Measurements from ENCODE around the gene PITPNM1. TPM values are rescaled to one million over a fixed set of nuclear protein-coding genes. Genes with fewer than 3 reads are reported as not detected.
A peak's percentile ranks its signal among the peaks of the same experiment; 100 is the strongest.

Gene PITPNM1
- total and polyA plus RNA-seq, 9 donors: 3.1 to 77.2 (median 6.1) TPM

GRCh38 chr11:67464411-67465188, 40.6 kb downstream of the PITPNM1 start:
- Histone ChIP-seq H3K27me3 (no peaks in the 10 kb centered on the region), H3K27ac (peak overlapping the region; percentile 63 to 78), H3K36me3 (no peaks in the 10 kb centered on the region), H3K9me3 (no peaks in the 10 kb centered on the region), H3K4me3 (peak overlapping the region; percentile 39), H3K4me1 (ENCODE audit: insufficient read depth) (peaks cover 7% of the 10 kb centered on the region)
- no peak for TF ChIP-seq POLR2A (IDR thresholded peaks at IDR 0.05)
- TF ChIP-seq, protein P1, sequence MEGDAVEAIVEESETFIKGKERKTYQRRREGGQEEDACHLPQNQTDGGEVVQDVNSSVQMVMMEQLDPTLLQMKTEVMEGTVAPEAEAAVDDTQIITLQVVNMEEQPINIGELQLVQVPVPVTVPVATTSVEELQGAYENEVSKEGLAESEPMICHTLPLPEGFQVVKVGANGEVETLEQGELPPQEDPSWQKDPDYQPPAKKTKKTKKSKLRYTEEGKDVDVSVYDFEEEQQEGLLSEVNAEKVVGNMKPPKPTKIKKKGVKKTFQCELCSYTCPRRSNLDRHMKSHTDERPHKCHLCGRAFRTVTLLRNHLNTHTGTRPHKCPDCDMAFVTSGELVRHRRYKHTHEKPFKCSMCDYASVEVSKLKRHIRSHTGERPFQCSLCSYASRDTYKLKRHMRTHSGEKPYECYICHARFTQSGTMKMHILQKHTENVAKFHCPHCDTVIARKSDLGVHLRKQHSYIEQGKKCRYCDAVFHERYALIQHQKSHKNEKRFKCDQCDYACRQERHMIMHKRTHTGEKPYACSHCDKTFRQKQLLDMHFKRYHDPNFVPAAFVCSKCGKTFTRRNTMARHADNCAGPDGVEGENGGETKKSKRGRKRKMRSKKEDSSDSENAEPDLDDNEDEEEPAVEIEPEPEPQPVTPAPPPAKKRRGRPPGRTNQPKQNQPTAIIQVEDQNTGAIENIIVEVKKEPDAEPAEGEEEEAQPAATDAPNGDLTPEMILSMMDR (IDR thresholded peaks at IDR 0.05): no peak
- no peak for TF ChIP-seq EP300 (IDR thresholded peaks at IDR 0.05)
- WGBS, 3 donors: 21 to 49% (median 28%) methylated on average over 35 to 56 of the region's 56 CpGs
- intact Hi-C loops (cut with DNase I): loop anchor here in 1 of 4 donors (5.0 kb wide), 1 partner anchor 67 kb away; no protein-coding TSS in a partner anchor
- peak; percentile 73 to 88 (median 85) for DNase-seq

- no peaks in the 10 kb centered on the region for H3K9me3 ChIP-seq
- peak overlapping the region; percentile 39 for H3K4me3 ChIP-seq
- no peaks in the 10 kb centered on the region for H3K27me3 ChIP-seq
- DNase-seq: peak in 3 of 5 donors; percentile 57 to 58 (median 57)
- no peak for TF ChIP-seq POLR2A (IDR thresholded peaks at IDR 0.05)
- peak overlapping the region; percentile 63 to 78 for H3K27ac ChIP-seq
- intact Hi-C loops (cut with DNase I): no loop called here
- peaks cover 7% of the 10 kb centered on the region for H3K4me1 ChIP-seq (ENCODE audit: insufficient read depth)
- WGBS, 3 donors: 79 to 85% (median 81%) methylated on average over 20 of the region's 20 CpGs
- H3K36me3 ChIP-seq: no peaks in the 10 kb centered on the region
Observed at GRCh38 chr11:67463680-67464410, 41.3 kb downstream of the PITPNM1 start.

DNA sequence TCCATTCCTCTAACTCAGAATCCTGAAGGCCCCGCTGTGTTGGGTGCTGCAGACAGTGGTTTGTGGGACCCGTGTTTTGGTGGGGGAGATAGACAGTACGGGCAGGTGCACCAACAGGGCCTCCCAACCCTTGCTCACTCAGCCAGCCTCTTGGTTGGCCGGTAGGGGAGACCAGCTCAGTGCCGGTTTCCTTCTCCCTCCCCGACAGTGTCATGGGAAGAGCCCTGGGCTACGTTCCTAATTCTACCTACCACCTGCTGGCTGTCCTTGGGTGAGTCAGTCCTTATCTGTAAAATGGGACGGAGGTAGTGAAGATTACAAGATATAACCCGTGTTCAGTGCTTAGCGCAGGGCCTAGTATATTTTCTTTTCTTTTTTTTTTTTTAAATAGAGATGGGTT, 42.0 kb downstream of the PITPNM1 start:
- intact Hi-C loops (cut with DNase I): no loop called here
- TF ChIP-seq EP300 (IDR thresholded peaks at IDR 0.05) (no peak), POLR2A (IDR thresholded peaks at IDR 0.05) (no peak)
- TF ChIP-seq, protein P1 (IDR thresholded peaks at IDR 0.05): no peak
- H3K9me3 ChIP-seq: no peaks in the 10 kb centered on the region
- WGBS, 3 donors: 72 to 87% (median 80%) methylated on average over 10 of the region's 10 CpGs
- peak in 1 of 5 donors; percentile 14 for DNase-seq
- no peaks in the 10 kb centered on the region for H3K27me3 ChIP-seq
- no peak overlapping the region for H3K4me3 ChIP-seq
- no peaks in the 10 kb centered on the region for H3K36me3 ChIP-seq
- H3K4me1 ChIP-seq (ENCODE audit: insufficient read depth): peaks cover 7% of the 10 kb centered on the region
- H3K27ac ChIP-seq: no peak overlapping the region

- 71 to 82% (median 75%) methylated on average over 19 of the region's 19 CpGs for WGBS, 3 donors
- intact Hi-C loops (cut with DNase I): no loop called here
- H3K27ac ChIP-seq: no peak overlapping the region
- no peak for TF ChIP-seq EP300 (IDR thresholded peaks at IDR 0.05)
- TF ChIP-seq, protein P1 (IDR thresholded peaks at IDR 0.05): no peak
- TF ChIP-seq POLR2A (IDR thresholded peaks at IDR 0.05): no peak
- H3K36me3 ChIP-seq: no peaks in the 10 kb centered on the region
- no peaks in the 10 kb centered on the region for H3K4me1 ChIP-seq (ENCODE audit: insufficient read depth)
- peak in 2 of 5 donors; percentile 14 to 20 for DNase-seq
- H3K9me3 ChIP-seq: no peaks in the 10 kb centered on the region
- no peaks in the 10 kb centered on the region for H3K27me3 ChIP-seq
- H3K4me3 ChIP-seq: no peak overlapping the region
Observed at GRCh38 chr11:67458266-67458665, 46.9 kb downstream of the PITPNM1 start.
